Measurements from ENCODE around the gene GLS. TPM values are rescaled to one million over a fixed set of nuclear protein-coding genes. Genes with fewer than 3 reads are reported as not detected.

GLS gene
- total and polyA plus RNA-seq, 9 of the 15 experiments (the other 6 are each of a cell fraction or from before 2014, with no cell fraction given): 13.7 to 77.5 (median 48.2) TPM

DNA sequence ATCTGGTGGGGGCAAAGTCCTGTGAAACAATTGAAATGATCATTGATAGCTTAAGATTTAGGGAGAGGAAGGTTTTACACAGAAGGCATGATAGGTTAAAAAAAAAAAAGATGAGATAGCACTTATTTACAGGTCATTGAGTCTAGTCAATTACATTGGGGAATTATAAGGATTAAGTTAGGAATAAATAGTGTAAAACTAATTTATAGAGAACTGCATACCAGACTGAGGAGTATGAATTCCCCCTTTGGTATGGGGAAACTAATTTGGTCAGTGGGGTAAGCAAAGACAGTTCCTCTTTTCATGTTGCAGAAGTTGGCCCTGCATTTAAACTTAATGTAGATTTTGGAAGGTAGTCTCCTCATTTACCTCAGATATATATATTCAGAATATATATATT, 10.8 kb downstream of the GLS start:
- Histone ChIP-seq H3K36me3 (ENCODE audit: control insufficient read depth, insufficient read depth, low read length) (peaks cover 56% of the 10 kb centered on the region), H3K27ac (ENCODE audit: extremely low read depth, low read depth, low read length) (no peak overlapping the region), H3K9ac (ENCODE audit: insufficient read depth in 1 of 2, low read depth in 2 of 2, low read length in 2 of 2) (no peak overlapping the region), H3K27me3 (ENCODE audit: control insufficient read depth in 2 of 2, insufficient read depth in 2 of 2, low read length in 2 of 2) (no peaks in the 10 kb centered on the region), H3K79me2 (ENCODE audit: control insufficient read depth, insufficient read depth, low read length) (peaks cover 85% of the 10 kb centered on the region), H4K20me1 (replicated peaks; ENCODE audit: control insufficient read depth, insufficient read depth, low read length) (no peaks in the 10 kb centered on the region), H3K4me3 (no peak overlapping the region), H3K9me3 (replicated peaks; ENCODE audit: control insufficient read depth, insufficient read depth, low read depth, low read length) (no peaks in the 10 kb centered on the region), H3K9me1 (ENCODE audit: control insufficient read depth, insufficient read depth, low read length) (no peaks in the 10 kb centered on the region), H3K4me2 (ENCODE audit: insufficient read depth, low read length) (no peak overlapping the region), H3K4me1 (replicated peaks in 1 of 2; ENCODE audit: control insufficient read depth in 2 of 2, insufficient read depth in 2 of 2, low read length in 2 of 2) (peaks cover 0 to 6% of the 10 kb centered on the region in 2 experiments; a peak in 2 of 5 replicates), H2AFZ (ENCODE audit: low read depth, low read length) (no peak overlapping the region)
- BruUV-seq (replicated peaks): no TSS peak
- DNase-seq (ENCODE audit: extremely low read depth in 1 of 4, low spot score in 3 of 4): no peak
- FAIRE-seq: no peak
- ChIA-PET POLR2A (interaction anchor here (3.5 kb wide), 1 partner anchor 9 kb away, joined by 45 read pairs; the partner anchor contains the start of gene GLS), CTCF (ENCODE audit: low intra/inter-chr PET ratio) (no interaction called here)
- 0 out of 3 replicates have a peak, but pooled peaks have one; percentile 11 for ATAC-seq
- TF ChIP-seq C11orf30 (IDR thresholded peaks at IDR 0.05; ENCODE audit: low read depth) (peak; percentile 23; the same call in 1 of the 2 replicates), ZNF133 (CRISPR knock-in tag; IDR thresholded peaks at IDR 0.05) (no peak), ZNF217 (CRISPR knock-in tag; IDR thresholded peaks at IDR 0.05) (no peak), ZNF316 (IDR thresholded peaks at IDR 0.05) (peak; percentile 68), SPI1 (IDR thresholded peaks at IDR 0.05; ENCODE audit: borderline replicate concordance, low read depth, low read length) (peak; percentile 93), POLR2B (IDR thresholded peaks at IDR 0.05; ENCODE audit: low read depth, partially characterized antibody) (peak; percentile 23), NFIX (CRISPR knock-in tag; IDR thresholded peaks at IDR 0.05; ENCODE audit: low read depth) (no peak)
- in situ Hi-C loops (cut with MboI): no loop called here
- intact Hi-C loops (cut with micrococcal nuclease): no loop called here

DNA sequence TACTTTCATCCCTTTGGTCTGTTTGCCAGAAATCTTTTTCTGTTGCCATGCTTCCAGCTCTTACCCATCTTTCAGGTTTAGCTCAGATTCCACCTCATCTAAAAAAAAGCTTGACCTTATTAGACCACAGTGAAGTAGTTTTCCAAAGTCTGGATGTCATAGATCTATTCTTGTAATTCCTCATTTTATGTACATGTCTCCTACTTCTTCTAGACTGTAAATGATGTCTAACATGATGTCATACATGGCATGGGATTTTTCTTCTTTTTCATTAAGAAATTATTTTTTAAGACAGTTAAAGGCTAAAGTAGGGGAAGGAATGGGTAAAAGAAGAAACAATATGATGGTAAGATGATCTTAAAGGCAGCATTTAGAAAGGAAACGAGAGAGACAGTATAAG, 11.3 kb downstream of the GLS start:
- DNase-seq (ENCODE audit: extremely low read depth in 1 of 4, low spot score in 3 of 4) (no peak), FAIRE-seq (no peak), ATAC-seq (no peak)
- CTCF ChIA-PET (ENCODE audit: low intra/inter-chr PET ratio): interaction anchor here (0.6 kb wide), 1 partner anchor 11 kb away, joined by 3 read pairs; the partner anchor contains the start of gene GLS
- in situ Hi-C loops (cut with MboI): no loop called here
- intact Hi-C loops (cut with micrococcal nuclease): no loop called here
- TF ChIP-seq MIER1 (IDR thresholded peaks at IDR 0.05; ENCODE audit: low read depth) (no peak), DDX20 (tag; IDR thresholded peaks at IDR 0.05; ENCODE audit: low read depth) (no peak), MCM5 (IDR thresholded peaks at IDR 0.05; ENCODE audit: low read depth) (no peak), MECOM (CRISPR knock-in tag; IDR thresholded peaks at IDR 0.05) (no peak), CCAR2 (IDR thresholded peaks at IDR 0.05; ENCODE audit: low read depth, low read length) (no peak), ZNF134 (CRISPR knock-in tag; conservative IDR thresholded peaks at IDR 0.05) (no peak)
- TF ChIP-seq, protein P1, sequence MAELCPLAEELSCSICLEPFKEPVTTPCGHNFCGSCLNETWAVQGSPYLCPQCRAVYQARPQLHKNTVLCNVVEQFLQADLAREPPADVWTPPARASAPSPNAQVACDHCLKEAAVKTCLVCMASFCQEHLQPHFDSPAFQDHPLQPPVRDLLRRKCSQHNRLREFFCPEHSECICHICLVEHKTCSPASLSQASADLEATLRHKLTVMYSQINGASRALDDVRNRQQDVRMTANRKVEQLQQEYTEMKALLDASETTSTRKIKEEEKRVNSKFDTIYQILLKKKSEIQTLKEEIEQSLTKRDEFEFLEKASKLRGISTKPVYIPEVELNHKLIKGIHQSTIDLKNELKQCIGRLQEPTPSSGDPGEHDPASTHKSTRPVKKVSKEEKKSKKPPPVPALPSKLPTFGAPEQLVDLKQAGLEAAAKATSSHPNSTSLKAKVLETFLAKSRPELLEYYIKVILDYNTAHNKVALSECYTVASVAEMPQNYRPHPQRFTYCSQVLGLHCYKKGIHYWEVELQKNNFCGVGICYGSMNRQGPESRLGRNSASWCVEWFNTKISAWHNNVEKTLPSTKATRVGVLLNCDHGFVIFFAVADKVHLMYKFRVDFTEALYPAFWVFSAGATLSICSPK (IDR thresholded peaks at IDR 0.05; ENCODE audit: borderline replicate concordance): no peak
- Histone ChIP-seq H3K9ac (ENCODE audit: insufficient read depth in 1 of 2, low read depth in 2 of 2, low read length in 2 of 2) (no peak overlapping the region), H3K27me3 (ENCODE audit: control insufficient read depth in 2 of 2, insufficient read depth in 2 of 2, low read length in 2 of 2) (no peaks in the 10 kb centered on the region), H3K4me1 (replicated peaks in 1 of 2; ENCODE audit: control insufficient read depth in 2 of 2, insufficient read depth in 2 of 2, low read length in 2 of 2) (peaks cover 0 to 7% of the 10 kb centered on the region in 2 experiments; a peak in 2 of 5 replicates), H3K9me1 (ENCODE audit: control insufficient read depth, insufficient read depth, low read length) (no peaks in the 10 kb centered on the region), H3K27ac (ENCODE audit: extremely low read depth, low read depth, low read length) (no peak overlapping the region), H3K4me2 (ENCODE audit: insufficient read depth, low read length) (no peak overlapping the region), H3K79me2 (ENCODE audit: control insufficient read depth, insufficient read depth, low read length) (peaks cover 84% of the 10 kb centered on the region), H4K20me1 (replicated peaks; ENCODE audit: control insufficient read depth, insufficient read depth, low read length) (no peaks in the 10 kb centered on the region), H3K9me3 (replicated peaks; ENCODE audit: control insufficient read depth, insufficient read depth, low read depth, low read length) (no peaks in the 10 kb centered on the region), H2AFZ (ENCODE audit: low read depth, low read length) (no peak overlapping the region), H3K4me3 (no peak overlapping the region), H3K36me3 (ENCODE audit: control insufficient read depth, insufficient read depth, low read length) (peaks cover 60% of the 10 kb centered on the region)
- WGBS (ENCODE audit: insufficient coverage, low coverage, missing lambda C conversion rate): 91% methylated on average over 1 of the region's 1 CpG
- POLR2A ChIA-PET: interaction anchor here (3.5 kb wide), 1 partner anchor 10 kb away, joined by 45 read pairs; the partner anchor contains the start of gene GLS
- BruUV-seq (replicated peaks): no TSS peak

Data from K562 (cell line).